Measurements from ENCODE around the gene SLC49A3.
A peak's percentile ranks its signal among the peaks of the same experiment; 100 is the strongest.
"Not testable (repeated sequence)": the region's sequence is repeated elsewhere in the genome, so short reads cannot be mapped to it uniquely, and the experiment has no call there.

SLC49A3 gene

DNA sequence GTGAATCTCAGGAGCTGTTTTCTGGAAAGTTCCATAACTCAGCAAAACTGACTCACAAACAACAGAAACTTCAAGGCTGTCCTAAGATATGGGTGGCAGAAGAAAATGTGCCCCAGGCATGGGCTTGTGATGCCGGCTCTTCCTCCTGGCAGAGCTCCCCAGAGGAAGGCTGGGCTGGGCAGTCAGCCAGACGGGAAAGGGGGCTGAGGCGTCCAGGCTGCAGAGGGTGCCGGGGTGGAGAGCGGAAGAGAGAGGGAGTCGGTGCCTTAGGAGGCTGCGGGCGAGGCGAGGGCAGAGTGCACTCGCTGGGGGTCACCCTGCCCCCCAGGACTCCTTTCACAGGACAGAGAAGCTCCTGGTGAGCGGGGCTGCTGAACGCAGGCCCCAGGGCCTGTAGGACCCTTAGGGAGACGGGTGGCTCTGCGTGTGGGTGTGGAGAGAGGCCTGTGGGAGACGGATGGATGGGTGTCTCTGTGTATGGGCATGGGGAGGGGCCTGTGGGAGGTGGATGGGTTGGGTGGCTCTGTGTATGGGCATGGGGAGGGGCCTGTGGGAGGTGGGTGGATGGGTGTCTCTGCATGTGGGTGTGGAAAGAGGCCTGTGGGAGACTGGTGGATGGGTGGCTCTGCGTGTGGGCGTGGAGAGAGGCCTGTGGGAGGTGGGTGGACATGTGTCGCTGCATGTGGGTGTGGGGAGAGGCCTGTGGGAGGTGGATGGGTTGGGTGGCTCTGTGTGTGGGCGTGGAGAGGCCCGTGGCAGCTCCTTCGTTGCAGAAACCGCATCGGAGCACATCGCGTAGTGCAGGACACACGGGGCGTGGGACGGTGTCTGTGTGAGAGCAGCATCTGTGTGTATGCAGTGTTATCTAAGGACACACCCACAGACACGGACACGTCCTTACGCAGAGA is 32.6 kb upstream of the SLC49A3 start:
- no peak for DNase-seq

DNA sequence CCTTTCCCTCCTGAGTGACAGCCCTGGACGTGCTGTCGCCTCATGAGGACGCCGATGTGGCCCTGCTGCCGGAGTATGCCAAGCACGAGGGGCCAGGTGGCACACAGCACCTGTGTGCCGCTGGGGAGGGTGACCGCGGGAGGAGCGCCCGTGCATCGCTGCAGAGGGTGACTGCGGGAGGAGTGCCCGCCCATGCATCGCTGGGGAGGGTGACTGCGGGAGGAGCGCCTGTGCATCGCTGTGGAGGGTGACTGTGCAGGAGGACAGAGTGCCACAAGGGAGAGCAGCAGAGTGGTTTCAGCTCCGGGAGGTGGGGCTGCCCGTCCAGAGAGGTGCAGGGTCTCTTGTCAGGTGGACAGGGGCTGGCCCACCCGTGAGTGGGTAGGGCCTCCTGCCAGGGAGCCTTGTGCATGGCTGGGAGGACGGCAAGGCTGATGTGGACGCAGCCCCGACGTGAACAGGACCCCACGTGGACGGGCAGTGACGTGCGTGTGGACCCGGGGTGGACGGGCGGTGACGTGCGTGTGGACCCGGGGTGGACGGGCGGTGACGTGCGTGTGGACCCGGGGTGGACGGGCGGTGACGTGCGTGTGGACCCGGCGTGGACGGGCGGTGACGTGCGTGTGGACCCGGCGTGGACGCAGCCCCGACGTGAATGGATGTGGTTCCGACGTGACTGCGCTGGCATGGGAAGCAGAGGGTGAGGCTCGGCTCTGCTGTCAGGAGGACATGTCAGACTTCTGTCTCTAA is 31.3 kb upstream of the SLC49A3 start:
- DNase-seq = no peak

DNA sequence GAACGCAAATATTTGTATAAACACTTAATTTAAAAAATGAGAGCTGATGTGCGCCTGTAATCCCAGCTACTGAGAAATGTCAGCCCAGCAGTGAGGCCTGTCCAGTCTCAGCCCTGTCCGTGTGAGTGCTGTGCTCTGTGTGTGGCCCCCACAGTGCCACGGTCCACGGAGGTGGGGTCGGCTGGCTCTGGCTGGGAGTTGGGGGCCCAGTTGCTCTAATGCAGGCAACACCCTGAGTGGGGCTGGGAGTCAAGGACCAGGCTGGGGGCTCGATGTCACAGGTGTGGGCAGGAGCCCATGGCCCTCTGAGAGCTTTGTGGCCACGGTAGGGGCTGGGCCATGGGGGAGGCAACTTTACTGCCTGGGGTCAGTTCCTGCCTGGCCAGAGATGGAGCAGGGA is 29.5 kb upstream of the SLC49A3 start:
- no peak for DNase-seq

DNA sequence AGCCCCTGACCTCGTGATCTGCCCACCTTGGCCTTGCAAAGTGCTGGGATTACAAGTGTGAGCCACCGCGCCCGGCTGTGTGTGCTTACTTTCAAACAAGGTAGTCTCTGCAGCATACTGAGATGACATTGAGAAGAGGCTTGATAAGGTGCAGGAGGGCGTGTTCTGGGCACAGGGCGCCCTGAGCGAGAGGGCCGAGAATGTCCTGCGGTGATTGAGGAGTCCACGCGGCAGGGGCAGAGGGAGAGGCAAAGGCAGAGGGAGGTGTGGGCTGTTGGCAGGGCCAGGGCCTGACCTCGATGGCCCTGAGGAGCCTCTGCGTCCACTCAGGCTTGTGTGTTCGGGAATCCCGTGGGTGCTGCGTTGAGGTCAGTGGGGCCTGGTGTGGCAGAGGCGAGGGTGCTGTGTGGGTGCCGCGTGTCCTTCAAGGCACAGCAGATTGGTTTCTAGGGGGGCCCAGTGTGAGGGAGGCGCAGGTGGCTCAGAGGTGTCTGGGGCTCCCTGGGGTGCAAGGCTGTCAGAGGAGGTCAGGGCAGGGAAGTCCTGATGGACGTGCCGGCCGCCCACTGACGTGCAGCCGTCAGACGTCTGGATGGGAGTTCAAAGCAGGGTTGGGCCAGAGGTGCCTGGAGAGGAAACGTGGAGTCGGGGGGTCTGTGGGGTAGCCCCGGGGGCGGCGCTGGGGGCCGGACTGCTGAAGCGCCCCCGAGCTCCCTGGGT is 28.8 kb upstream of the SLC49A3 start:
- DNase-seq = no peak

DNA sequence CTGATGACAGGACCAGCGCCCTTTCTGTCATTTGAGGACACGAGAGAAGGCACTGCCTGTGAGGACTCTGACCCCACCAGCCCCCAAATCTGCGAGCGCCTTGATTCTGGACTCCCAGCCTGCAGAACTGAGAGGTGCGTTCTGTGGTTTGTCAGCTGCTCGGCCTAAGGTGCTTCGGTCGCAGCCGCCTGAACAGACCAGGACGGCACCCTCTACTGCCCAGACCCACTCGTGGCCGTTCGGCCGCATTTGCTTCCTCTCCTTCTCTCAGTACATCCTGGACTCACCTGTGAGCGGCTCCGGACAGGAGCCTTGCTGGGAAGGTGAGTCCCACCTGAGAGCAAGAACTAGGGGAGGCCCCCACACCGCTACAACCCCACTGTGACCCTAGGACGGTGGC is 25.1 kb upstream of the SLC49A3 start:
- DNase-seq = no peak

DNA sequence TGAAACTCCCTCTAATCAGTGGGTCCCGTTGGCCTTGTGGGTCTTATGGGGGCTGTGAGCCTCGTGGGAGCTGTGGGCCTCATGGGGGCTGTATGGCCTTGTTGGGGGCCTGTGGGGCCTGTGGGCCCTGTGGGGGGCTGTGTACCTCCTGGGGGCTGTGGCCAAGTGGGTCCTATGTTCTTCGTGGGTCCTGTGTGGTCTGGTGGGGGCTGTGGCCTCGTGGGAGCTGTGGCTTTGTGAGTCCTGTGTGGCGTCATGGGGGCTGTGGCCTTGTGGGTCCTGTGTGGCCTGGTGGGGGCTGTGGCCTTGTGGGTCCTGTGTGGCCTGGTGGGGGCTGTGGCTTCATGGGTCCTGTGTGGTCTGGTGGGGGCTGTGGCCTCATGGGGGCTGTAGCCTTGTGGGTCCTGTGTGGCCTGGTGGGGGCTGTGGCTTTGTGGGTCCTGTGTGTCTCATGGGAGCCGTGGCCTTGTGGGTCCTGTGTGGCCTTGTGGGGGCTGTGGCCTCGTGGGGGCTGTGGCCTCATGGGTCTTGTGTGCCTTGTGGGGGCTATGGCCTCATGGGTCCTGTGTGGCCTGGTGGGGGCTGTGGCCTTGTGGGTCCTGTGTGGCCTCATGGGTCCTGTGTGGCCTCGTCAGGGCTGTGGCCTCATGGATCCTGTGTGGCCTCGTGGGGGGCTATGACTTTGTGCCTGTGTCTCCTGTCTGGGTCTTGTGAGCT is 24.1 kb upstream of the SLC49A3 start:
- DNase-seq = no peak

DNA sequence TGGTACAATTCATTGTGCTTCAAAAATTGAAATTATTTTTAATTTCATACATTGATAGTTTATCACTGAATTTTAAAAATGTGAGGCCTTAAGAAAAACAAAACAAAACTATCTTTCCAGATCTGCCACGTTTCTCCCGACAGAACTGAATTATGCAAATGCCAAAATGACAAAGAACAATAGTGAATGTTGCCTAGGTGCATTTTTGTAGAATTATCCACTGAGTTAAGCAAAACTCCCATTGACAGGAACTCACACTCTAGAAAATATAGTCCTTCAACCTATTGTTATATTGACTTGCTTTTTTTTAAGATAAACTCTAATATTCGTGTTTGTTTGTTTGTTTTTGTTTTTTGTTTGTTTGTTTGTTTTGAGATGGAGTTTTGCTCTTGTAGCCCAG is 23.1 kb upstream of the SLC49A3 start:
- no peak for DNase-seq

DNA sequence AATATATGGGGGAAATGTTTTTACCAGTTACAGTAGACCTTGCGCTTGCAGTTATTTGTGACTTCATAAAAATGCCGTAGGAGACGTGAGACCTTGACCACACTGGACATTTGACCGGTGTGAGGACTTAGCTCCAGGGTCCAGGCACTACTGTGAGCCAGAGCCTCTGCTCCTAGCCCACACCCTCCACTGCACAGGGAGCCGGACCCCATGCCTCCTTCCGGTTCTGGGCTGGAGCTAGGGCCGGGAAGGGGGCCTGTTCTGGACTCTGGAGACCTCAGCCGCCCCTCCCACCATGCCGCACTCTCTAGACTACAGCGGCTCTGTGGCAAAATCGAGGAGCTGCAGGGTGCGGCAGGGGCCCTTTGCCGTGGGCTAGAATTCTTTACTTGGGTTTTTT is 22.0 kb upstream of the SLC49A3 start:
- DNase-seq = no peak

DNA sequence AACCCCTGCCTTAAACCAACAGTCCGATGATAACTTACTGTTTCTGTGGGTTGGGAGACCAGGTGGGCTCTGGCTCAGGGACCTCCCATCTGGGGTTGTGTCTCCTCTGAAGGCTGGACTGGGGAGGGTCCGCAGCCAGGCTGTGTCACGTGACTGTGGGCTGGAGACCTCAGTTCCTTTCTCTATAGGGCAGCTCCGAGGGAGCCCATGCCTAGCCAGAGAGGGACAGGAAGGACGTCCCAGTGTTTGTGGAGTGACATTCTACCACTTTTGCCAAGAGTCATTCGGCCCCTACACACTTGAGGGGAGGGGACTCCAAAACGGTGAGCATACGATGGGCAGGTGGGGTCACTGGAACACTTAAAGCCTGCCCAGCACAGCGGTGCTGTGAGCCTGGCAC is 21.2 kb upstream of the SLC49A3 start:
- no peak for DNase-seq

DNA sequence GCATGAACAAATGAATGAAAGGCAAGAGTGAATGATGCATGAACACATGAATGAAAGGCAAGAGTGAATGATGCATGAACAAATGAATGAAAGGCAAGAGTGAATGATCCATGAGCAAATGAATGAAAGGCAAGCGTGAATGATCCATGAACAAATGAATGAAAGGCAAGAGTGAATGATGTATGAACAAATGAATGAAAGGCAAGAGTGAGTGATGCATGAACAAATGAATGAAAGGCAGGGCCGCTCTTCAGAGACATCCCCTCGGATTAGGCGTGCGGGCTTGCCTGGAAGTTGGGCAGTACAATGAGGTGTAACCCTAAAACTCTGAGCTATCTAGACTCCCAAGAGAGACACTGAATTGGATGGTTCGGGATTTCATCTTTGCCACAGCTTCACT is 20.4 kb upstream of the SLC49A3 start:
- no peak for DNase-seq

DNA sequence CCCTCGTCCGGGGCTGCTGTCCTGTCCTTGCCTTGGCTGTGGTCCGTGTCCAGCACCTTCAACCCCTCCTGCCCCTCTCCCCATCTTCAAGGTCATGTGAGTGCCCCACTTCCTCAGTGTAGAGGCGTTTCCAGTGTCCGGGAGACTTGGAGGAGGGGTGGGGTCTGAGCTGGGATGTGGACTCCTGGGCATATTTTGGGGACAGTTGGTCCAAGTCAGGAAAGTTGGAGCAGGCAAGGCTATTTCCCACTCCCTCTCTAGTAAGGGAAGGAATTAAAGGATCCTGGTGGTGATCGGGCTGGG is 19.6 kb upstream of the SLC49A3 start:
- DNase-seq = no peak

DNA sequence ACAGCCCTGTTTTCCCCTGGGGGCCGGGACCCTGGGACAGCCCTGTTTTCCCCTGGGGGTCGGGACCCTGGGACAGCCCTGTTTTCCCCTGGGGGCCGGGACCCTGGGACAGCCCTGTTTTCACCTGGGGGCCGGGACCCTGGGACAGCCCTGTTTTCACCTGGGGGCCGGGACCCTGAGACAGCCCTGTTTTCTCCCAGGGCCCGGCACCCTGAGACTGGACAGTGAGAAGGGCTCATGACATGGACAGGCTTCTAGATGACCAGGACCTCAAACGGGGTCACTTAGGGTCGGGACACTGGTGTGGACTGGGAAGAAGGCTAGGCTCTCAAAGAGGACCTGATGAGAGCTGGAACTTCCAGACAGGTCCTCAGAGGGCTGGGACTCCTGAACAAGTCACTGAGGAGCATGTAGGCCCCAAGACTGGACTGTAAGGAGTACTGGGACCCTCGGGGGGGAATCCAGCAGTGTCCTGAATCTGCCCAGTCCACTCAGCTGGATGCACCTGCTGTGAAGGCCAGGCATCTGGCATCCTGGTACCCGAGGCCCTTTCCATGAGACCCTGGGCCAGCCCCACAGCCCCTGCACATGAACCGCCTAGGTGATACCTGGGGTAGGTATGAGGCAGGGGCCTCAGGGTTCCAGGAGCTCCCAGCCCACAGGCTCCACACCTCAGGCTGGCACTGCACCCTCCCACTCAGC is 19.1 kb upstream of the SLC49A3 start:
- DNase-seq = no peak

DNA sequence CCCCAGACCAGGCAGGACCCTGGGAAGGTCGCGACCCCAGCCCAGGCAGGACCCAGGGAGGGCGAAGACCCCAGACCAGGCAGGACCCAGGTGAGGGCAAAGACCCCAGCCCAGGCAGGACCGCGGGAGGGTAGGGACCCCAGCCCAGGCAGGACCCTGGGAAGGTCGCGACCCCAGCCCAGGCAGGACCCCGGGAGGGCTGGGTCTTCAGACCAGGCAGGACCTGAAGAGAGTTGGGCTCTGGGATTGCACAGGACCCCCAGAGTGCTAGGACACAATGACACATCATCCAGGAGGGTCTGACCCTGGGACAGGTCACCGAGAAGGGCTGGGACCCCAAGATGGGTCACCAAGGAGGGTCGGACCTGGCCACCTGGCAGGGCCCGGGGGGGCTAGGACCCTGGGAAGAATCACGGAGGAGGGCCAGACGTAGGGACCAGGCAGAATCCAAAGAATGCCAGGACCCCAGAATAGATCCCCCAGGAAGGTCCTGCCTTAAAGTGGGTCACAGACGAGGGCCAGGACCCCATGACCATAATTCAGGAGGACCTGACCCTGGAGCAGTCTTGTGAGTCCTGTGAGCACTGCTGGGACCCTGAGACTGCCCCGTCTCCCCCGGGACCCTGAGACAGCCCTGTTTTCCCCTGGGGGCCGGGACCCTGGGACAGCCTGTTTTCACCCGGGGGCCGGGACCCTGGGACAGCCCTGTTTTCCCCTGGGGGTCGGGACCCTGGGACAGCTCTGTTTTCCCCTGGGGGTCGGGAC is 18.1 kb upstream of the SLC49A3 start:
- no peak for DNase-seq

DNA sequence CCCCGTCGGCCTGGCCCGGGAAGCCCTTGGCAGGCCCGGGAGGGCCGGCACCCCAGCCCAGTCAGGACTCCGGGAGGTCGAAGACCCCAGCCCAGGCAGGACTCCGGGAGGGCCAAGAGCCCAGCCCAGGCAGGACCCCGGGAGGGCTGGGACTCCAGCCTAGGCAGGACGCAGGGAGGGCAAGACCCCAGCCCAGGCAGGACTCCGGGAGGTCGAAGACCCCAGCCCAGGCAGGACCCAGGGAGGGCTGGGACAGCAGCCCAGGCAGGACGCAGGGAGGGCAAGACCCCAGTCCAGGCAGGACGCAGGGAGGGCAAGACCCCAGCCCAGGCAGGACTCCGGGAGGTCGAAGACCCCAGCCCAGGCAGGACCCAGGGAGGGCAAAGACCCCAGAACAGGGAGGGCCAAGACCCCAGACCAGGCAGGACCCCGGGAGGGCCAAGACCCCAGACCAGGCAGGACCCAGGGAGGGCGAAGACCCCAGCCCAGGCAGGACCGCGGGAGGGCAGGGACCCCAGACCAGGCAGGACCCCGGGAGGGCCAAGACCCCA is 17.2 kb upstream of the SLC49A3 start:
- not testable (repeated sequence) for DNase-seq

DNA sequence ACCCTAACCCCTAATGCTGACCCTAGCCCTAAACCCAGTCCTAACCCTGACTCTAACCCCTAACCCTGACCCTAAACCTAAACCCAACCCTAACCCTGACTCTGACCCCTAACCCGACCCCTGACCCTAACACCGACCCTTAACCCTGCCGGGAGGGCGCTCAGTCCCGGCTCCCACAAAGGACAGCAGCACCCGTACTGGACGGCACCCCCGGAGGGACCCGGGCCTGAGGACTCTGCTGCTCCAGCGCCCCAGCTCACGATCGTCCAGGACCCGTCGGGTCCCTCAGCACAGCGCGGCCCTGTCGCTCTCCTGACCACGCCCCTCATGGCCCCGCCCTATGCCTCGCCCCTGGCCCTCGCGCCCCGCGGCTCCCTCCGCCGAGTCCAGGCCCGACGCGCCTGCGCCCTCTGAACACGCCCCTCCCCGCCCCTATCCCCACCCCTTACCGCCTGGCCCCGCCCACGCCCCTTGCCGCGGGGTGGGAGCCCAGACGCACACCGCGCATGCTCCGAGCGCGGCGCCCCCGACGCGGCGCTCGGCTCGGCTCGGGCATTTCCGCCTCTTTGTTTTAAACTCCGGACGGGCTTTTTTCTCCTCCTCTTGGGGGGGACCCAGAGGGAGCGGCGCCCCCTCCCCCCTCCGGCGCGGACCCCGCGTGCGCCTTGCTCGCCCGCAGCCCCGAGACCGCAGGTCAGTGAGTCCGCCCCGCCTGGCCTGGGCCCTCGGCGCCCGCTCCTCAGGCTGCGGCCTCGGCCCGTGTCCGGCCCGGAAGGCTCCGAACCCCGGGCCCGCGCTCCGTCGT is 16.5 kb upstream of the SLC49A3 start, which contains the start of gene PCGF3:
Gene PCGF3, plus strand, starts transcription at position 555 of the 805 bp plus-strand sequence. CDS start 27,849 bp downstream, outside the sequence.
- peak; percentile 99 for DNase-seq

DNA sequence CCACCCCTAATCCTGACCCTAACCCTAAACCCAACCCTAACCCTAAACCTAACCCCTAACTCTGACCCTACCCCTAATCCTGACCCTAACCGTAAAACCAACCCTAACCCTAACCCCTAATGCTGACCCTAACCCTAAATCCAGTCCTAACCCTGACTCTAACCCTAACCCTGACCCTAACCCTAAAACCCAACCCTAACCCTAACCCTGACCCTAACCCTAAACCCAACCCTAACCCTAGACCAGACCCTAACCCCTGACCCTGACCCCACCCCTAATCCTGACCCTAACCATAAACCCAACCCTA is 16.0 kb upstream of the SLC49A3 start:
- no peak for DNase-seq

DNA sequence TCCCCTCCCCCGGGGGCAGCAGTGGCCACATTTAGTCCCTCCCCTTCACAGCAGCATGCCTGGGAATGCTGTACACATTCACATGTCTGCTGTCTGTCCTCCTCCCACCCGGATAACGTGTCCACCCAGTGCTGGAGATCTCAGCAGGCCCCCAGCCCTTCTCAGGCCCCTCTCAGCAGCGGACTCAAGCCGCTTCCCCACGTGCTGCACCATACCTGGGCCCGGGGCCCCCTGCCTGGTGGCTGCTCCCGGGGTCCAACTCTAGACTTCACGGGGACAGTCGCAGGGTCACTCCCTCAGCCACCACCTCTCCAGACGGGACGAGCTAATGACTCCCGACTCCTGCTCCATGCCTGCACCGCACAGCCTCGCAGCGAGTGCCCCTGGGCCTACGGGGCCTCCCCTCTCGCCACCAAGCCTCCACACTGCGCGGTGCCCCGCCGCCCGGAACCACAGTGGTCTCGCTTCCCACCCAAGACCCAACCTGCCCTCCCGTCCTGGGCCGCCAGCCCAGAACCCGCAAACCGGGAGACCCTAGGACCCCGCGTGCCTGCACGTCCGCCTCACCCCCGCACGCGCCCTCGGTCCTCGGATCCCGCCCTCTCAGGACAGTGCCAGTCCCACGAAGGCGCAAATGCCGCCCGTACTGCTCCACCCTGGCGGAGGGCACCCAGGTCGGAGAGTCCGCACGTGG is 15.4 kb upstream of the SLC49A3 start:
- no peak for DNase-seq

DNA sequence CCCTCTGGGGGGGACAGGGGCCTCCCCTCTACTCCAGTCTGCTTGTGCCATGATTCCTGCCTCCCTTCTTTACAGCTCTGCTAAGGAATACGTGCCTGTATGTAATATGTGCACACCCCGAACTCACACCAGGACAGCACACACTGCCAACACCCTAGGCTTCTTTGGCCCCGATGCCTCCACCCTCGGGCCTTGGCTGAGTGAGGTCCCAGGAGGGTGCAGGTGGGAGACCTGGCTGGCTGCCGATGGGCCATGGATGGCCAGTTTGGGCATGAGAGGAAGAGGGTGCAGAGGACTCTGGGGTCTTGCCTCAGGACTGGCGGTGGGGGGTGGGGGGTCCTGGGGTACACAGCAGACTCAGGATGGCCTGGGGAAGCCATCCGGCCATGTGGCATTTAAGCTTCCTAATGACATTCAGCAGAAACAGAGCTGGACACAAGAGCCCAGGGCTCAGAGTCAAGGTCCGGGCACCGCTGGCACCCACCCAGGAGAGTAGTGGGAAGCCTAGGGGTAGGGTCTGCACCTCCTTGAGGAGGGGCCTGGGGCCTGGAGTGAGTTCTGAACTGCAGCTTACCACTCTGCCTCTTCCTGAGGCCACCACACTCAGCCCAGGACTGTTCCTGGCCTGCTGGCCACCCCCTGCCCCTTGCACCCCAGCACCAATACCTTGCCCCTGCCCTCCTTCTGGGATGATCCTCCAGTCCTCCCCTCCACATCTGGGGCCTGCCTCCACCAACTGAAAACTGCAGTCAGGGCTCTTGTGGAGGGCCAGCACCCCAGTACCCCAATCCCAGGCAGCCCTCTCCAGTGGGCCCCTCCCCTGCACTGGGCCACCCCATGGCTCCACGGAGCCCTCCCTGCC is 14.6 kb upstream of the SLC49A3 start:
- DNase-seq = no peak

DNA sequence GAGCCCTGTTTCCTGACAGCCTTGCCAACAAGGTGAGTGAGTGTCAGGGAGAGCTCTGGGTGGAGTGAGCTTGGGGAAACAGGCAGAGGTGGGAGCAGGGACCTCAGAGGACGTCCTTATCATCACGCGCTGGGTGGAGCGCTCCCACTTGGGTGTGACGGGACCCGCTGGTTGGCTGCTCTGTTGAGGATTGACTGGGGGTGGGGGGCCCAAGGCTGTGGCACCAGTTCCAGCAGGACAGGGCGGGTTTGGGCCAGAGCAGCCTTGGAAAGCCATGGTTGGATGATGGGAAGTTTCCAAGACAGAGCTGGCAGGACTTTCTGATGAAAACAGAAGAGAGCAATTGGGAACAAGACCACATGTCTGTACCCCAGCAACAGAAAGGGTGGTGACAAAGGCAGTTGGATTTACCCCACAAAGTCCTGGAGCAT is 13.7 kb upstream of the SLC49A3 start:
- DNase-seq = no peak

All from activated CD4-positive, CD25-positive, alpha-beta regulatory T cell treated with anti-CD3 and anti-CD28 coated beads, Interleukin-2, amount 50 U/mL, for 72 hours (primary cell).